HFFc6 (cell line): ENCODE results near the gene SLC27A2. TPM values are rescaled to one million over a fixed set of nuclear protein-coding genes. Genes with fewer than 3 reads are reported as not detected.
A peak's percentile ranks its signal among the peaks of the same experiment; 100 is the strongest.

Source experiments
- DNase-seq: peaks from one replicate; pipeline ENCODE4 v3.0.0-alpha.2; 2018
- H3K27ac Mint-ChIP-seq: 2 replicates; pipeline ENCODE4 v1.8.0; 2020; ENCODE audit warnings: mild to moderate bottlenecking, mixed read lengths
- H3K27me3 Mint-ChIP-seq: 2 replicates; pipeline ENCODE4 v1.8.0; 2021; ENCODE audit warnings: mild to moderate bottlenecking, moderate library complexity, mixed read lengths; ENCODE audit not compliant: insufficient read depth
- H3K36me3 Mint-ChIP-seq: 2 replicates; pipeline ENCODE4 v1.8.0; 2021; ENCODE audit warnings: low read depth, mixed read lengths
- H3K4me1 Mint-ChIP-seq: 2 replicates; pipeline ENCODE4 v1.8.0; 2020; ENCODE audit warnings: low read depth, mixed read lengths
- H3K4me3 Mint-ChIP-seq: 2 replicates; pipeline ENCODE4 v1.8.0; 2020; ENCODE audit warnings: mild to moderate bottlenecking, moderate library complexity, mixed read lengths
- H3K9me3 Mint-ChIP-seq: 2 replicates; pipeline ENCODE4 v1.8.0; 2020; ENCODE audit warnings: mild to moderate bottlenecking, mixed read lengths
- CTCF ChIP-seq: fragments of 200-600 bp; sonication (generic); IDR thresholded peaks from 2 replicates; pipeline ENCODE4 v1.5.0; 2021; ENCODE audit warnings: antibody characterized with exemption, mild to moderate bottlenecking
- total RNA-seq, 6 experiments: library from RNA; stranded (reverse); fragmentation: NEBNext Ultra II Directional; extraction: Animal tissue kit (Norgen Biotek cat#: 25700); gene quantifications; 2 replicates in 1 of 6; 3 replicates in 5 of 6; pipeline ENCODE4 v1.2.3, GENCODE V29; 2021

The SLC27A2 gene
- total RNA-seq, 6 experiments from 2014 or later = 0.87 to 2.0 (median 1.3) TPM

- Mint-ChIP-seq H3K4me3 (no peak overlapping the region), H3K27ac (peak overlapping the region; percentile 23; the same call in 1 of the 2 replicates), H3K27me3 (no peaks in the 10 kb centered on the region; the same call in 1 of the 2 replicates), H3K36me3 (no peaks in the 10 kb centered on the region), H3K4me1 (peaks cover 59% of the 10 kb centered on the region), H3K9me3 (no peaks in the 10 kb centered on the region)
- TF ChIP-seq CTCF = no peak
- no peak for DNase-seq
Observed at GRCh38 chr15:50144341-50145120, 37.5 kb upstream of the SLC27A2 start.

- Mint-ChIP-seq H3K4me1 (peaks cover 61% of the 10 kb centered on the region), H3K27me3 (no peaks in the 10 kb centered on the region; the same call in 1 of the 2 replicates), H3K27ac (no peak overlapping the region), H3K4me3 (no peak overlapping the region), H3K36me3 (no peaks in the 10 kb centered on the region), H3K9me3 (no peaks in the 10 kb centered on the region)
- TF ChIP-seq CTCF = peak; percentile 90
- peak; percentile 73 for DNase-seq
Observed at GRCh38 chr15:50145451-50145872, 36.5 kb upstream of the SLC27A2 start.

- Mint-ChIP-seq H3K4me3 (no peak overlapping the region), H3K27ac (peak overlapping the region; percentile 15; the same call in 1 of the 2 replicates), H3K9me3 (no peaks in the 10 kb centered on the region), H3K4me1 (peaks cover 69% of the 10 kb centered on the region), H3K27me3 (no peaks in the 10 kb centered on the region; the same call in 1 of the 2 replicates), H3K36me3 (no peaks in the 10 kb centered on the region)
- TF ChIP-seq CTCF = no peak
- DNase-seq = no peak
Observed at GRCh38 chr15:50146632-50147031, 35.4 kb upstream of the SLC27A2 start.

GRCh38 chr15:50148362-50148963 lies 33.5 kb upstream of the SLC27A2 start:
- H3K4me1 Mint-ChIP-seq = peaks cover 65% of the 10 kb centered on the region
- TF ChIP-seq CTCF = peak; percentile 81
- DNase-seq = peak; percentile 76
- H3K27me3 Mint-ChIP-seq = no peaks in the 10 kb centered on the region
- H3K9me3 Mint-ChIP-seq = no peaks in the 10 kb centered on the region
- H3K36me3 Mint-ChIP-seq = no peaks in the 10 kb centered on the region
- no peak overlapping the region for H3K4me3 Mint-ChIP-seq
- no peak overlapping the region for H3K27ac Mint-ChIP-seq

- Mint-ChIP-seq H3K4me3 (no peak overlapping the region), H3K27me3 (no peaks in the 10 kb centered on the region), H3K4me1 (peaks cover 58% of the 10 kb centered on the region), H3K9me3 (no peaks in the 10 kb centered on the region), H3K36me3 (no peaks in the 10 kb centered on the region), H3K27ac (no peak overlapping the region)
- TF ChIP-seq CTCF = no peak
- DNase-seq = no peak
Observed at GRCh38 chr15:50149090-50149489, 32.9 kb upstream of the SLC27A2 start.
